ENCODE results near the gene OR5T2. TPM values are rescaled to one million over a fixed set of nuclear protein-coding genes. Genes with fewer than 3 reads are reported as not detected.

Gene OR5T2
- total RNA-seq (not detected in 2 replicates), polyA plus RNA-seq (not detected in 2 replicates), polyA minus RNA-seq (ENCODE audit: low replicate concordance) (not detected in 2 replicates)
- not detected in 2 replicates for polyA plus RNA-seq (2012)

DNA sequence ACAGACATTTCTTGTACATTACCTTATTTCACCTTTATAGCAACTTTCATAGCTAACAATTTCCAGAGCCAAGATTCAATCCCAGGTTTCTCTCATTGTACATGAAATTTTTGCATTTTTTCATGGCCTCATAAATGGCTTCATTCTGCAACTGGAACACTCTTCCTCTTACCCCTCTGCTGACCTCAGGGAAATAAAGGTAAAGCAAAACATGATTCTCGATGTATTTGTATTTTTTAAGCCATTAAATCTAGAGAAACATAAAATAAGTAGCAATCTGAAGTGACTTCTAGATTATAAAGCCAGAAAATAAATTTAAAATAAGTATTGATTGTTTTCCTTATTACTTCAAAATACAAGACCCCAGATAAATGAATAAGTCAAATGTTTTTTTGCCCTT lies at the start of gene OR5T2:
TSS of gene OR5T2 (minus strand) at position 101 of the 400 bp plus-strand sequence. CDS start 1,193 bp downstream, outside the sequence.
- H3K9me3 ChIP-seq (ENCODE audit: control insufficient read depth, insufficient read depth, low read depth, low read length), result no peaks in the 10 kb centered on the region
- H3K79me2 ChIP-seq (ENCODE audit: control insufficient read depth, insufficient read depth, low read length), result no peaks in the 10 kb centered on the region
- TF ChIP-seq, protein P1, sequence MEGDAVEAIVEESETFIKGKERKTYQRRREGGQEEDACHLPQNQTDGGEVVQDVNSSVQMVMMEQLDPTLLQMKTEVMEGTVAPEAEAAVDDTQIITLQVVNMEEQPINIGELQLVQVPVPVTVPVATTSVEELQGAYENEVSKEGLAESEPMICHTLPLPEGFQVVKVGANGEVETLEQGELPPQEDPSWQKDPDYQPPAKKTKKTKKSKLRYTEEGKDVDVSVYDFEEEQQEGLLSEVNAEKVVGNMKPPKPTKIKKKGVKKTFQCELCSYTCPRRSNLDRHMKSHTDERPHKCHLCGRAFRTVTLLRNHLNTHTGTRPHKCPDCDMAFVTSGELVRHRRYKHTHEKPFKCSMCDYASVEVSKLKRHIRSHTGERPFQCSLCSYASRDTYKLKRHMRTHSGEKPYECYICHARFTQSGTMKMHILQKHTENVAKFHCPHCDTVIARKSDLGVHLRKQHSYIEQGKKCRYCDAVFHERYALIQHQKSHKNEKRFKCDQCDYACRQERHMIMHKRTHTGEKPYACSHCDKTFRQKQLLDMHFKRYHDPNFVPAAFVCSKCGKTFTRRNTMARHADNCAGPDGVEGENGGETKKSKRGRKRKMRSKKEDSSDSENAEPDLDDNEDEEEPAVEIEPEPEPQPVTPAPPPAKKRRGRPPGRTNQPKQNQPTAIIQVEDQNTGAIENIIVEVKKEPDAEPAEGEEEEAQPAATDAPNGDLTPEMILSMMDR (conservative IDR thresholded peaks at IDR 0.05 in 1 of 2, IDR thresholded peaks at IDR 0.05 in 1 of 2; ENCODE audit: low read depth in 1 of 2, low read length in 2 of 2), result no peak
- no peak for TF ChIP-seq EZH2 (IDR thresholded peaks at IDR 0.05; ENCODE audit: low read length, missing control alignments)
- no peak for DNase-seq (ENCODE audit: low read depth in 2 of 2)
- H3K9ac ChIP-seq (ENCODE audit: insufficient read depth, low read length), result no peak within 1 kb of the TSS
- no peak within 1 kb of the TSS for H3K4me3 ChIP-seq (replicated peaks in 1 of 4; ENCODE audit: control extremely low read depth in 1 of 4, insufficient read depth in 1 of 4, low read depth in 3 of 4, low read length in 4 of 4)
- H3K36me3 ChIP-seq (ENCODE audit: control insufficient read depth, insufficient read depth, low read length), result no peaks in the 10 kb centered on the region
- no peak within 1 kb of the TSS for H3K4me2 ChIP-seq (ENCODE audit: extremely low read depth, insufficient read depth, low read length)
- no peak within 1 kb of the TSS for H2AFZ ChIP-seq (ENCODE audit: low read length)
- no peaks in the 10 kb centered on the region for H4K20me1 ChIP-seq (ENCODE audit: control insufficient read depth, extremely low read depth, insufficient read depth, low read length)
- no peaks in the 10 kb centered on the region for H3K4me1 ChIP-seq (ENCODE audit: control insufficient read depth, extremely low read depth, insufficient read depth, low read length)
- no peaks in the 10 kb centered on the region for H3K27me3 ChIP-seq (ENCODE audit: control insufficient read depth, insufficient read depth, low read length)
- H3K27ac ChIP-seq (ENCODE audit: insufficient read depth, low read length), result no peak within 1 kb of the TSS

DNA sequence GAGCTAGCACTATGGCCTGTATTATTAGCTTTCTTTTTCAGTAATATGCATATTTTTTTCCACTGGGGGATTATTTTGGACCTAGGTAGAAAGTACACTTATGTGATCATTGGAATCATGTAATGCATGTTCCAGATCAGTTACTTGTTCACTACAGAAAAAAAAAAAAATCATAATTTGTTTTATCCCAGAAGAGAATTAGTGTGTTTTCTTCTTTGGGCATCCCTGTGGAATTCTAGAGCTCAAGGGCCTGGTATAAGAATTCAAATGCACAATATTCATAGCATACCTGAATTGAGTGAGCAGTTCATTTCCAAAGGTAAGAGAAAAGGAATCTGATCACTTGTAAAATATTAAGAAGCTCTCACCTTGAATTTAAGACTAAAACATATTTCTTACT lies 39.8 kb upstream of the OR5T2 start, which contains the start of gene OR5T1:
TSS of gene OR5T1 (plus strand) at position 301 of the 400 bp plus-strand sequence. CDS start 1,485 bp downstream, outside the sequence.
- no peaks in the 10 kb centered on the region for H3K27me3 ChIP-seq (ENCODE audit: control insufficient read depth, insufficient read depth, low read length)

DNA sequence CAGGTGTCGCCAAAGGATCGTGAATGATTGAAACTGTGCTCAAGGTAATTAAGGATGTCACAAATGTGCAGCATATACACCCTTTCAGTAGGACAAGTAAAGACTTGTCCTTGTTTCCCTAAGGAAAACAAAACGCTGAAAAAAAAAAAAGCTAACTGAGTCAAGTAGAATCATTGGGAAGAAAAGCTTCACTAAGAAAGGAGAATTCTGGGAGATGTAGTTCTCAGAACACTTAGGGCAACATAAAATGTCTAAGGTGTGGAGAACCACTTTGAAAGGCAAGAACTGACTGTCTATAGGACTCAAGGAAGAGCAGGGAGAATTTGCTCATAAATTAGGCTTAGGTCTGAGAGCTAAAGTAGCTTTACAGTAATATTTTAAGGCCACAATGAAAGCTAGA lies 37.0 kb upstream of the OR5T2 start:
- Histone ChIP-seq H4K20me1 (ENCODE audit: control insufficient read depth, extremely low read depth, insufficient read depth, low read length) (no peaks in the 10 kb centered on the region), H3K4me3 (replicated peaks in 1 of 4; ENCODE audit: control extremely low read depth in 1 of 4, insufficient read depth in 1 of 4, low read depth in 3 of 4, low read length in 4 of 4) (no peak overlapping the region)

More for the DNA sequence above, 39.8 kb upstream of the OR5T2 start, which contains the start of gene OR5T1:
- no peak for DNase-seq (ENCODE audit: low read depth in 2 of 2)
- TF ChIP-seq, protein P1 (conservative IDR thresholded peaks at IDR 0.05 in 1 of 2, IDR thresholded peaks at IDR 0.05 in 1 of 2; ENCODE audit: low read depth in 1 of 2, low read length in 2 of 2), result no peak
- no peak for TF ChIP-seq EZH2 (IDR thresholded peaks at IDR 0.05; ENCODE audit: low read length, missing control alignments)
- Histone ChIP-seq H3K79me2 (ENCODE audit: control insufficient read depth, insufficient read depth, low read length) (no peaks in the 10 kb centered on the region), H3K9ac (ENCODE audit: insufficient read depth, low read length) (no peak within 1 kb of the TSS), H3K27ac (ENCODE audit: insufficient read depth, low read length) (no peak within 1 kb of the TSS), H4K20me1 (ENCODE audit: control insufficient read depth, extremely low read depth, insufficient read depth, low read length) (no peaks in the 10 kb centered on the region), H3K4me3 (replicated peaks in 1 of 4; ENCODE audit: control extremely low read depth in 1 of 4, insufficient read depth in 1 of 4, low read depth in 3 of 4, low read length in 4 of 4) (no peak within 1 kb of the TSS), H2AFZ (ENCODE audit: low read length) (no peak within 1 kb of the TSS), H3K4me1 (ENCODE audit: control insufficient read depth, extremely low read depth, insufficient read depth, low read length) (no peaks in the 10 kb centered on the region), H3K36me3 (ENCODE audit: control insufficient read depth, insufficient read depth, low read length) (no peaks in the 10 kb centered on the region), H3K4me2 (ENCODE audit: extremely low read depth, insufficient read depth, low read length) (no peak within 1 kb of the TSS), H3K9me3 (ENCODE audit: control insufficient read depth, insufficient read depth, low read depth, low read length) (no peaks in the 10 kb centered on the region)

More for the DNA sequence above, 37.0 kb upstream of the OR5T2 start:
- TF ChIP-seq, protein P1 (conservative IDR thresholded peaks at IDR 0.05 in 1 of 2, IDR thresholded peaks at IDR 0.05 in 1 of 2; ENCODE audit: low read depth in 1 of 2, low read length in 2 of 2), result no peak
- TF ChIP-seq EZH2 (IDR thresholded peaks at IDR 0.05; ENCODE audit: low read length, missing control alignments), result no peak
- Histone ChIP-seq H2AFZ (ENCODE audit: low read length) (no peak overlapping the region), H3K4me1 (ENCODE audit: control insufficient read depth, extremely low read depth, insufficient read depth, low read length) (no peaks in the 10 kb centered on the region), H3K79me2 (ENCODE audit: control insufficient read depth, insufficient read depth, low read length) (no peaks in the 10 kb centered on the region), H3K27ac (ENCODE audit: insufficient read depth, low read length) (no peak overlapping the region), H3K4me2 (ENCODE audit: extremely low read depth, insufficient read depth, low read length) (no peak overlapping the region), H3K9ac (ENCODE audit: insufficient read depth, low read length) (no peak overlapping the region), H3K9me3 (ENCODE audit: control insufficient read depth, insufficient read depth, low read depth, low read length) (no peaks in the 10 kb centered on the region), H3K36me3 (ENCODE audit: control insufficient read depth, insufficient read depth, low read length) (no peaks in the 10 kb centered on the region), H3K27me3 (ENCODE audit: control insufficient read depth, insufficient read depth, low read length) (no peaks in the 10 kb centered on the region)
- DNase-seq (ENCODE audit: low read depth in 2 of 2), result no peak
